ENCODE results near the gene PCED1A.

The PCED1A gene

GRCh38 chr20:2840138-2840966 lies at the start of gene PCED1A, which contains the start of gene VPS16:
Gene PCED1A, minus strand, starts transcription at chr20:2840655. Its CDS starts 743 bp downstream, at chr20:2839912.
Gene VPS16, plus strand, starts transcription at chr20:2840745. Its CDS starts 30 bp downstream, at chr20:2840775.
- Histone ChIP-seq H3F3A (ENCODE audit: low read depth) (no peaks in the 10 kb centered on the region), H3K9ac (ENCODE audit: low read depth, low read length, poor library complexity, severe bottlenecking) (peak within 1 kb of the TSS; percentile 85), H2AFZ (ENCODE audit: low read length) (peak within 1 kb of the TSS; percentile 99), H3K36me3 (ENCODE audit: insufficient read depth, low read length) (no peaks in the 10 kb centered on the region), H3K9me3 (ENCODE audit: insufficient read depth, low read depth, low read length) (no peaks in the 10 kb centered on the region), H3K27me3 (ENCODE audit: insufficient read depth, low read length, poor library complexity, severe bottlenecking) (no peaks in the 10 kb centered on the region), H3K4me1 (ENCODE audit: insufficient read depth, low read length, poor library complexity, severe bottlenecking) (peaks cover 33% of the 10 kb centered on the region), H3K4me3 (ENCODE audit: low read length, poor library complexity, severe bottlenecking) (peak within 1 kb of the TSS; percentile 93), H3K79me2 (ENCODE audit: insufficient read depth, low read length) (peaks cover 30% of the 10 kb centered on the region; the same call in 1 of the 2 replicates), H3K9me2 (replicated peaks; ENCODE audit: low read depth, low read length) (no peaks in the 10 kb centered on the region), H4K20me1 (ENCODE audit: insufficient read depth, low read length, poor library complexity, severe bottlenecking) (no peaks in the 10 kb centered on the region), H3K4me2 (ENCODE audit: low read depth, low read length, poor library complexity, severe bottlenecking) (peak within 1 kb of the TSS; percentile 90)
- TF ChIP-seq EZH2phosphoT487 (IDR thresholded peaks at IDR 0.05; ENCODE audit: borderline replicate concordance) (no peak), CTCF (conservative IDR thresholded peaks at IDR 0.05; ENCODE audit: low read length) (no peak)

- TF ChIP-seq EZH2phosphoT487 (IDR thresholded peaks at IDR 0.05; ENCODE audit: borderline replicate concordance) (no peak), CTCF (conservative IDR thresholded peaks at IDR 0.05; ENCODE audit: low read length) (no peak)
- H3K9me2 ChIP-seq (replicated peaks; ENCODE audit: low read depth, low read length) = no peaks in the 10 kb centered on the region
Measured at GRCh38 chr20:2889797-2890196, 49.3 kb upstream of the PCED1A start.

GRCh38 chr20:2889209-2889608 lies 48.8 kb upstream of the PCED1A start:
- peaks cover 96% of the 10 kb centered on the region for H3K79me2 ChIP-seq (ENCODE audit: insufficient read depth, low read length)
- no peak for TF ChIP-seq EZH2phosphoT487 (IDR thresholded peaks at IDR 0.05; ENCODE audit: borderline replicate concordance)
- TF ChIP-seq CTCF (conservative IDR thresholded peaks at IDR 0.05; ENCODE audit: low read length) = no peak
- H3K4me3 ChIP-seq (ENCODE audit: low read length, poor library complexity, severe bottlenecking) = no peak overlapping the region
- H3K9ac ChIP-seq (ENCODE audit: low read depth, low read length, poor library complexity, severe bottlenecking) = no peak overlapping the region
- H3K9me2 ChIP-seq (replicated peaks; ENCODE audit: low read depth, low read length) = no peaks in the 10 kb centered on the region
- H2AFZ ChIP-seq (ENCODE audit: low read length) = no peak overlapping the region
- no peaks in the 10 kb centered on the region for H3K27me3 ChIP-seq (ENCODE audit: insufficient read depth, low read length, poor library complexity, severe bottlenecking)
- H3K9me3 ChIP-seq (ENCODE audit: insufficient read depth, low read depth, low read length) = no peaks in the 10 kb centered on the region
- H3F3A ChIP-seq (ENCODE audit: low read depth) = no peaks in the 10 kb centered on the region
- H3K4me1 ChIP-seq (ENCODE audit: insufficient read depth, low read length, poor library complexity, severe bottlenecking) = peaks cover 21% of the 10 kb centered on the region
- H3K36me3 ChIP-seq (ENCODE audit: insufficient read depth, low read length) = no peaks in the 10 kb centered on the region
- peaks cover 51% of the 10 kb centered on the region for H4K20me1 ChIP-seq (ENCODE audit: insufficient read depth, low read length, poor library complexity, severe bottlenecking)
- peak overlapping the region; percentile 10 for H3K4me2 ChIP-seq (ENCODE audit: low read depth, low read length, poor library complexity, severe bottlenecking)

More at GRCh38 chr20:2889797-2890196, 49.3 kb upstream of the PCED1A start:
- Histone ChIP-seq H3K4me2 (ENCODE audit: low read depth, low read length, poor library complexity, severe bottlenecking) (no peak overlapping the region), H3K36me3 (ENCODE audit: insufficient read depth, low read length) (no peaks in the 10 kb centered on the region), H3K79me2 (ENCODE audit: insufficient read depth, low read length) (peaks cover 96% of the 10 kb centered on the region), H3K27me3 (ENCODE audit: insufficient read depth, low read length, poor library complexity, severe bottlenecking) (no peaks in the 10 kb centered on the region), H4K20me1 (ENCODE audit: insufficient read depth, low read length, poor library complexity, severe bottlenecking) (peaks cover 46% of the 10 kb centered on the region), H3K9me3 (ENCODE audit: insufficient read depth, low read depth, low read length) (no peaks in the 10 kb centered on the region), H3K9ac (ENCODE audit: low read depth, low read length, poor library complexity, severe bottlenecking) (no peak overlapping the region), H3K4me3 (ENCODE audit: low read length, poor library complexity, severe bottlenecking) (no peak overlapping the region), H2AFZ (ENCODE audit: low read length) (no peak overlapping the region), H3F3A (ENCODE audit: low read depth) (no peaks in the 10 kb centered on the region), H3K4me1 (ENCODE audit: insufficient read depth, low read length, poor library complexity, severe bottlenecking) (peaks cover 19% of the 10 kb centered on the region)
